ENCODE data around the gene GPS2.

DNA sequence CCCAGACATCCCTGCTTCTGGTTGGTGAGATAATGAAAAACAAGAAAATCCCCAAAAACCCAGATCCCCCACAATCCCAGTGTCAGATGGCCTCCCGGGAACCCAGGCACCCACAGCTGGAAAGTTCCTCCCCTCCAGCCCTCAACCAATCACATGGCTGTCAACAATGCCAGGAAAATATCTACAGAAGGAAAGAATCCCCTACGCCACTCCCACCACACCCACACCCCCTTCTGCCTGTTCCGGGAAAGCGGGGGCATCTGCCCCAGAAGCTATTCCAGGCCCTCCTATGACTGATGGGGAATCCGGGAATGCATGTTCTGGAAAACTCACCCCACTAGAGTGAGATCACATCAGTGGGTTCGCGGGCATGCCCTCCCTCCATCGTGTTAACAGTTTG is 41.6 kb upstream of the GPS2 start:
- TF ChIP-seq, protein P1, sequence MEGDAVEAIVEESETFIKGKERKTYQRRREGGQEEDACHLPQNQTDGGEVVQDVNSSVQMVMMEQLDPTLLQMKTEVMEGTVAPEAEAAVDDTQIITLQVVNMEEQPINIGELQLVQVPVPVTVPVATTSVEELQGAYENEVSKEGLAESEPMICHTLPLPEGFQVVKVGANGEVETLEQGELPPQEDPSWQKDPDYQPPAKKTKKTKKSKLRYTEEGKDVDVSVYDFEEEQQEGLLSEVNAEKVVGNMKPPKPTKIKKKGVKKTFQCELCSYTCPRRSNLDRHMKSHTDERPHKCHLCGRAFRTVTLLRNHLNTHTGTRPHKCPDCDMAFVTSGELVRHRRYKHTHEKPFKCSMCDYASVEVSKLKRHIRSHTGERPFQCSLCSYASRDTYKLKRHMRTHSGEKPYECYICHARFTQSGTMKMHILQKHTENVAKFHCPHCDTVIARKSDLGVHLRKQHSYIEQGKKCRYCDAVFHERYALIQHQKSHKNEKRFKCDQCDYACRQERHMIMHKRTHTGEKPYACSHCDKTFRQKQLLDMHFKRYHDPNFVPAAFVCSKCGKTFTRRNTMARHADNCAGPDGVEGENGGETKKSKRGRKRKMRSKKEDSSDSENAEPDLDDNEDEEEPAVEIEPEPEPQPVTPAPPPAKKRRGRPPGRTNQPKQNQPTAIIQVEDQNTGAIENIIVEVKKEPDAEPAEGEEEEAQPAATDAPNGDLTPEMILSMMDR (conservative IDR thresholded peaks at IDR 0.05; ENCODE audit: low read depth in 2 of 2): no peak
- TF ChIP-seq, protein P2, sequence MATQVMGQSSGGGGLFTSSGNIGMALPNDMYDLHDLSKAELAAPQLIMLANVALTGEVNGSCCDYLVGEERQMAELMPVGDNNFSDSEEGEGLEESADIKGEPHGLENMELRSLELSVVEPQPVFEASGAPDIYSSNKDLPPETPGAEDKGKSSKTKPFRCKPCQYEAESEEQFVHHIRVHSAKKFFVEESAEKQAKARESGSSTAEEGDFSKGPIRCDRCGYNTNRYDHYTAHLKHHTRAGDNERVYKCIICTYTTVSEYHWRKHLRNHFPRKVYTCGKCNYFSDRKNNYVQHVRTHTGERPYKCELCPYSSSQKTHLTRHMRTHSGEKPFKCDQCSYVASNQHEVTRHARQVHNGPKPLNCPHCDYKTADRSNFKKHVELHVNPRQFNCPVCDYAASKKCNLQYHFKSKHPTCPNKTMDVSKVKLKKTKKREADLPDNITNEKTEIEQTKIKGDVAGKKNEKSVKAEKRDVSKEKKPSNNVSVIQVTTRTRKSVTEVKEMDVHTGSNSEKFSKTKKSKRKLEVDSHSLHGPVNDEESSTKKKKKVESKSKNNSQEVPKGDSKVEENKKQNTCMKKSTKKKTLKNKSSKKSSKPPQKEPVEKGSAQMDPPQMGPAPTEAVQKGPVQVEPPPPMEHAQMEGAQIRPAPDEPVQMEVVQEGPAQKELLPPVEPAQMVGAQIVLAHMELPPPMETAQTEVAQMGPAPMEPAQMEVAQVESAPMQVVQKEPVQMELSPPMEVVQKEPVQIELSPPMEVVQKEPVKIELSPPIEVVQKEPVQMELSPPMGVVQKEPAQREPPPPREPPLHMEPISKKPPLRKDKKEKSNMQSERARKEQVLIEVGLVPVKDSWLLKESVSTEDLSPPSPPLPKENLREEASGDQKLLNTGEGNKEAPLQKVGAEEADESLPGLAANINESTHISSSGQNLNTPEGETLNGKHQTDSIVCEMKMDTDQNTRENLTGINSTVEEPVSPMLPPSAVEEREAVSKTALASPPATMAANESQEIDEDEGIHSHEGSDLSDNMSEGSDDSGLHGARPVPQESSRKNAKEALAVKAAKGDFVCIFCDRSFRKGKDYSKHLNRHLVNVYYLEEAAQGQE (IDR thresholded peaks at IDR 0.05; ENCODE audit: unreplicated experiment): no peak
- TF ChIP-seq STAT1 (IDR thresholded peaks at IDR 0.05; ENCODE audit: unreplicated experiment): no peak
- TF ChIP-seq EZH2phosphoT487 (IDR thresholded peaks at IDR 0.05; ENCODE audit: unreplicated experiment): no peak
- TF ChIP-seq ZNF114 (CRISPR knock-in tag; IDR thresholded peaks at IDR 0.05): no peak
- TF ChIP-seq POLR2AphosphoS5 (IDR thresholded peaks at IDR 0.05; ENCODE audit: low read depth): no peak
- no peak for TF ChIP-seq CREB1 (CRISPR knock-in tag; IDR thresholded peaks at IDR 0.05; ENCODE audit: low read depth)
- TF ChIP-seq EZH2 (IDR thresholded peaks at IDR 0.05; ENCODE audit: low read depth, unreplicated experiment): no peak
